ENCODE measurements around the gene ZNRD2. TPM values are rescaled to one million over a fixed set of nuclear protein-coding genes. Genes with fewer than 3 reads are reported as not detected.

The ZNRD2 gene
- total RNA-seq, 4 donors from 2014 or later, result 41.1 to 56.1 (median 50.1) TPM

- no peak for TF ChIP-seq CTCF (IDR thresholded peaks at IDR 0.05)
- no peak for DNase-seq (ENCODE audit: low spot score)
- no peak for ATAC-seq (ENCODE audit: low FRiP score)
Observed at GRCh38 chr11:65616575-65617001, 46.3 kb downstream of the ZNRD2 start.

GRCh38 chr11:65617136-65617850, 47.0 kb downstream of the ZNRD2 start:
- ATAC-seq (ENCODE audit: low FRiP score) (no peak), DNase-seq (ENCODE audit: low spot score) (no peak)
- no peak for TF ChIP-seq CTCF (IDR thresholded peaks at IDR 0.05)

GRCh38 chr11:65617990-65618751, 47.9 kb downstream of the ZNRD2 start:
- no peak for TF ChIP-seq CTCF (IDR thresholded peaks at IDR 0.05)
- ATAC-seq (ENCODE audit: low FRiP score), result no peak
- no peak for DNase-seq (ENCODE audit: low spot score)

GRCh38 chr11:65618763-65619162, 48.5 kb downstream of the ZNRD2 start:
- no peak for ATAC-seq (ENCODE audit: low FRiP score)
- TF ChIP-seq CTCF (IDR thresholded peaks at IDR 0.05), result no peak
- no peak for DNase-seq (ENCODE audit: low spot score)

GRCh38 chr11:65619281-65619928, 49.1 kb downstream of the ZNRD2 start:
- no peak for TF ChIP-seq CTCF (IDR thresholded peaks at IDR 0.05)
- ATAC-seq (ENCODE audit: low FRiP score) (no peak), DNase-seq (ENCODE audit: low spot score) (no peak)

- ATAC-seq (ENCODE audit: low FRiP score) (no peak), DNase-seq (ENCODE audit: low spot score) (no peak)
- TF ChIP-seq CTCF (IDR thresholded peaks at IDR 0.05), result no peak
Observed at GRCh38 chr11:65620666-65621065, 50.4 kb downstream of the ZNRD2 start.
